GM12878 (cell line): ENCODE results near the gene FFAR4. TPM values are rescaled to one million over a fixed set of nuclear protein-coding genes. Genes with fewer than 3 reads are reported as not detected.

Source experiments
- ATAC-seq: fragments of 200-7000 bp; cut with Tn5 transposase; 3 replicates; pipeline ENCODE4 v1.9.1; 2020; ENCODE audit warnings: mild to moderate bottlenecking, moderate library complexity
- BruUV-seq: library from RNA; stranded (reverse); fragments of 400-500 nt; replicated peaks from 2 replicates; lab custom pipeline; 2021; lab: Mats Ljungman, UMichigan
- CTCF ChIA-PET: fragments of 300-600 bp; sonication (Branson Sonifier 250); formaldehyde crosslinking; extraction: SDS; loops from one replicate; lab custom pipeline; 2021; ENCODE audit warnings: inconsistent platforms; lab: Yijun Ruan, JAX
- POLR2A ChIA-PET: fragments of 350-600 bp; formaldehyde crosslinking; extraction: SDS; loops from one replicate; lab custom pipeline; 2021; ENCODE audit warnings: inconsistent platforms; lab: Charles Lee
- RAD21 ChIA-PET: fragments of 300-600 bp; sonication (Branson Sonifier 250); formaldehyde crosslinking; loops from one replicate; lab custom pipeline; 2023; ENCODE audit warnings: antibody characterized with exemption; ENCODE audit not compliant: unreplicated experiment; lab: Charles Lee
- SMC1A ChIA-PET: fragments of 300-600 bp; sonication (Branson Sonifier 250); formaldehyde crosslinking; loops from one replicate; lab custom pipeline; 2023; ENCODE audit not compliant: unreplicated experiment, uncharacterized antibody; lab: Charles Lee
- DNase-seq: peaks from one replicate; pipeline ENCODE4 v3.0.0-alpha.2; 2011; ENCODE audit warnings: low read depth, low spot score
- FAIRE-seq: peaks from 3 replicates; lab custom pipeline; 2011; peaks lifted over from hg19 to GRCh38; lab: Jason Lieb, UNC
- H2AFZ ChIP-seq: 2 replicates; pipeline ENCODE4 v1.6.0; 2011; ENCODE audit warnings: low read depth, low read length, control low read depth; ENCODE audit not compliant: control insufficient read depth
- H3K27ac ChIP-seq: 2 replicates; pipeline ENCODE4 v1.5.1; 2011; ENCODE audit warnings: control low read depth; ENCODE audit not compliant: control insufficient read depth, insufficient read depth
- H3K27me3 ChIP-seq, 2 experiments: replicated peaks in 1 of 2; 2 replicates each; pipeline versions ENCODE4 v1.6.0 to v1.6.1; 2011; ENCODE audit warnings: low read length in 1 of 2; ENCODE audit not compliant: control insufficient read depth in 2 of 2, insufficient read depth in 2 of 2
- H3K36me3 ChIP-seq, 2 experiments: 2 replicates each; pipeline ENCODE4 v1.5.1; 2011; ENCODE audit warnings: low read length in 1 of 2; ENCODE audit not compliant: control insufficient read depth in 2 of 2, insufficient read depth in 2 of 2
- H3K4me1 ChIP-seq: 2 replicates; pipeline ENCODE4 v1.6.1; 2011; ENCODE audit warnings: mild to moderate bottlenecking, low read length, moderate library complexity, mixed read lengths; ENCODE audit not compliant: control insufficient read depth, insufficient read depth
- H3K4me2 ChIP-seq: 2 replicates; pipeline ENCODE4 v1.6.0; 2011; ENCODE audit warnings: control low read depth; ENCODE audit not compliant: control insufficient read depth, insufficient read depth
- H3K4me3 ChIP-seq: fragments of 200-600 bp; sonication (generic); 2 replicates; pipeline ENCODE4 v1.5.1; 2016
- H3K79me2 ChIP-seq: 2 replicates; pipeline ENCODE4 v1.6.0; 2011; ENCODE audit warnings: low read length; ENCODE audit not compliant: control insufficient read depth, insufficient read depth
- H3K9ac ChIP-seq: 2 replicates; pipeline ENCODE4 v1.8.0; 2011; ENCODE audit warnings: low read length, control low read depth, mixed read lengths; ENCODE audit not compliant: control insufficient read depth, insufficient read depth
- H3K9me3 ChIP-seq: replicated peaks from 3 replicates; pipeline ENCODE4 v1.5.1; 2011; ENCODE audit warnings: mild to moderate bottlenecking, low read length; ENCODE audit not compliant: control insufficient read depth, insufficient read depth
- H4K20me1 ChIP-seq: 2 replicates; pipeline ENCODE4 v1.6.0; 2011; ENCODE audit not compliant: control insufficient read depth, insufficient read depth
- KLF5 ChIP-seq: fragments of 450-650 bp; IDR thresholded peaks from 2 replicates; pipeline ENCODE4 v1.6.1; 2014; ENCODE audit warnings: mild to moderate bottlenecking; ENCODE audit not compliant: partially characterized antibody
- POU2F2 ChIP-seq: IDR thresholded peaks from 3 replicates; pipeline ENCODE4 v1.6.1; 2011; ENCODE audit warnings: low read depth, mild to moderate bottlenecking, low read length, borderline replicate concordance
- TAF1 ChIP-seq: IDR thresholded peaks from 2 replicates; pipeline ENCODE4 v1.6.1; 2011; ENCODE audit warnings: mild to moderate bottlenecking, low read depth, low read length, borderline replicate concordance
- WGBS: methylation state at CpG from one replicate; pipeline ENCODE4 v1.1.6; 2016; ENCODE audit warnings: low lambda C conversion rate; ENCODE audit not compliant: insufficient replicate concordance, insufficient coverage; ENCODE audit errors: missing lambda C conversion rate; 5-methylcytosine and 5-hydroxymethylcytosine counted together
- in situ Hi-C: fragments of 300-500 bp; cut with MboI; formaldehyde crosslinking; loops from 9 replicates; pipeline ENCODE4 v1.14.3; 2018; ENCODE audit warnings: mixed read lengths
- intact Hi-C: fragments of 100-400 bp; cut with micrococcal nuclease; formaldehyde crosslinking; loops from one replicate; pipeline ENCODE4 v1.14.2; 2022; ENCODE audit not compliant: unreplicated experiment
- polyA plus RNA-seq, 11 experiments: library from polyadenylated mRNA; depleted of rRNA in 4 of 11; unstranded in 6 of 11; stranded (reverse) in 5 of 11; fragments of >200 nt; fragmentation: Nextera tagmentation in 4 of 11; fragmentation: Illumina TruSeq in 1 of 11; extraction: Ambion mirVana in 4 of 11; extraction: Trizol in 1 of 11; gene quantifications; 1 replicate in 1 of 11; 2 replicates in 10 of 11; pipeline versions ENCODE4 v1.2.1 to v1.2.3, GENCODE V29; 2011 to 2016; ENCODE audit warnings: inconsistent platforms in 2 of 11, missing spikeins in 2 of 11, low read depth in 1 of 11
- total RNA-seq, 4 experiments: library from RNA; depleted of rRNA in 3 of 4; stranded (reverse); fragments of >200 nt in 3 of 4; fragmentation: Illumina TruSeq in 1 of 4; extraction: Trizol in 1 of 4; gene quantifications; 2 replicates each; pipeline versions ENCODE4 v1.2.1 to v1.2.3, GENCODE V29; 2013 to 2021

Gene FFAR4
- total and polyA plus RNA-seq, 10 of the 15 experiments (the other 5 are each of a cell fraction or from before 2014, with no cell fraction given), result not detected

- SMC1A ChIA-PET, result interaction anchor here (2.7 kb wide), 1 partner anchor 263 kb away, joined by 12 read pairs; no protein-coding TSS in a partner anchor
These were observed 13.7 kb upstream of the FFAR4 start for GRCh38 chr10:93552780-93553179.

GRCh38 chr10:93553482-93554315 lies 12.8 kb upstream of the FFAR4 start:
- FAIRE-seq (no peak), ATAC-seq (peak; percentile 19; the same call in 1 of the 3 replicates), DNase-seq (no peak)
- Histone ChIP-seq H3K4me1 (no peaks in the 10 kb centered on the region), H3K27ac (no peak overlapping the region), H3K9ac (no peak overlapping the region), H2AFZ (no peak overlapping the region), H4K20me1 (no peaks in the 10 kb centered on the region), H3K4me2 (no peak overlapping the region), H3K4me3 (no peak overlapping the region), H3K27me3 (no peaks in the 10 kb centered on the region), H3K79me2 (no peaks in the 10 kb centered on the region), H3K36me3 (no peaks in the 10 kb centered on the region), H3K9me3 (no peaks in the 10 kb centered on the region)
- ChIA-PET SMC1A (interaction anchor here (0.6 to 3.1 kb wide), 8 partner anchors 8 to 305 kb away, joined by 3 to 16 read pairs (median 5); partner anchors contain the start of gene MYOF), RAD21 (interaction anchor here (1.2 to 2.1 kb wide), 6 partner anchors 11 to 367 kb away, joined by 3 to 13 read pairs (median 4); no protein-coding TSS in a partner anchor), CTCF (interaction anchor here (0.7 to 4.9 kb wide), 11 partner anchors 10 to 363 kb away, joined by 3 to 60 read pairs (median 6); no protein-coding TSS in a partner anchor), POLR2A (no interaction called here)
- in situ Hi-C loops (loop anchor here (10.0 kb wide), 1 partner anchor 261 kb away; no protein-coding TSS in a partner anchor), intact Hi-C loops (loop anchor here (1.0 to 2.0 kb wide), 3 partner anchors 127 to 306 kb away; no protein-coding TSS in a partner anchor)
- no TSS peak for BruUV-seq
- no peak for TF ChIP-seq TAF1
- TF ChIP-seq POU2F2, result no peak
- WGBS, result 30% methylated on average over 8 of the region's 8 CpGs

More at GRCh38 chr10:93552780-93553179, 13.7 kb upstream of the FFAR4 start:
- ChIA-PET RAD21 (no interaction called here), POLR2A (no interaction called here), CTCF (interaction anchor here (1.3 to 4.9 kb wide), 4 partner anchors 126 to 302 kb away, joined by 3 to 60 read pairs (median 8); no protein-coding TSS in a partner anchor)
- ATAC-seq (no peak), DNase-seq (no peak), FAIRE-seq (no peak)
- H3K27ac ChIP-seq, result no peak overlapping the region
- in situ Hi-C loops (loop anchor here (10.0 kb wide), 1 partner anchor 262 kb away; no protein-coding TSS in a partner anchor), intact Hi-C loops (no loop called here)
- BruUV-seq, result no TSS peak
- TF ChIP-seq KLF5, result no peak
- H2AFZ ChIP-seq, result no peak overlapping the region
- H3K9me3 ChIP-seq, result no peaks in the 10 kb centered on the region
- WGBS, result 88% methylated on average over 3 of the region's 3 CpGs
- no peak overlapping the region for H3K9ac ChIP-seq
- H3K36me3 ChIP-seq, result no peaks in the 10 kb centered on the region
- H3K4me2 ChIP-seq, result no peak overlapping the region
- no peaks in the 10 kb centered on the region for H3K27me3 ChIP-seq
- H3K79me2 ChIP-seq, result no peaks in the 10 kb centered on the region
- no peaks in the 10 kb centered on the region for H4K20me1 ChIP-seq
- H3K4me1 ChIP-seq, result no peaks in the 10 kb centered on the region
- H3K4me3 ChIP-seq, result no peak overlapping the region
